HFFc6 (cell line): ENCODE data around the gene CUL7. TPM values are rescaled to one million over a fixed set of nuclear protein-coding genes. Genes with fewer than 3 reads are reported as not detected.
A peak's percentile ranks its signal among the peaks of the same experiment; 100 is the strongest.
"Not testable (repeated sequence)": the region's sequence is repeated elsewhere in the genome, so short reads cannot be mapped to it uniquely, and the experiment has no call there.

Source experiments
- DNase-seq: peaks from one replicate; pipeline ENCODE4 v3.0.0-alpha.2; 2018
- H3K27ac Mint-ChIP-seq: 2 replicates; pipeline ENCODE4 v1.8.0; 2020; ENCODE audit warnings: mild to moderate bottlenecking, mixed read lengths
- H3K27me3 Mint-ChIP-seq: 2 replicates; pipeline ENCODE4 v1.8.0; 2021; ENCODE audit warnings: mild to moderate bottlenecking, moderate library complexity, mixed read lengths; ENCODE audit not compliant: insufficient read depth
- H3K36me3 Mint-ChIP-seq: 2 replicates; pipeline ENCODE4 v1.8.0; 2021; ENCODE audit warnings: low read depth, mixed read lengths
- H3K4me1 Mint-ChIP-seq: 2 replicates; pipeline ENCODE4 v1.8.0; 2020; ENCODE audit warnings: low read depth, mixed read lengths
- H3K4me3 Mint-ChIP-seq: 2 replicates; pipeline ENCODE4 v1.8.0; 2020; ENCODE audit warnings: mild to moderate bottlenecking, moderate library complexity, mixed read lengths
- H3K9me3 Mint-ChIP-seq: 2 replicates; pipeline ENCODE4 v1.8.0; 2020; ENCODE audit warnings: mild to moderate bottlenecking, mixed read lengths
- CTCF ChIP-seq: fragments of 200-600 bp; sonication (generic); IDR thresholded peaks from 2 replicates; pipeline ENCODE4 v1.5.0; 2021; ENCODE audit warnings: antibody characterized with exemption, mild to moderate bottlenecking
- total RNA-seq, 6 experiments: library from RNA; stranded (reverse); fragmentation: NEBNext Ultra II Directional; extraction: Animal tissue kit (Norgen Biotek cat#: 25700); gene quantifications; 2 replicates in 1 of 6; 3 replicates in 5 of 6; pipeline ENCODE4 v1.2.3, GENCODE V29; 2021

The CUL7 gene
- total RNA-seq, 6 experiments from 2014 or later: 33.7 to 50.3 (median 37.0) TPM

DNA sequence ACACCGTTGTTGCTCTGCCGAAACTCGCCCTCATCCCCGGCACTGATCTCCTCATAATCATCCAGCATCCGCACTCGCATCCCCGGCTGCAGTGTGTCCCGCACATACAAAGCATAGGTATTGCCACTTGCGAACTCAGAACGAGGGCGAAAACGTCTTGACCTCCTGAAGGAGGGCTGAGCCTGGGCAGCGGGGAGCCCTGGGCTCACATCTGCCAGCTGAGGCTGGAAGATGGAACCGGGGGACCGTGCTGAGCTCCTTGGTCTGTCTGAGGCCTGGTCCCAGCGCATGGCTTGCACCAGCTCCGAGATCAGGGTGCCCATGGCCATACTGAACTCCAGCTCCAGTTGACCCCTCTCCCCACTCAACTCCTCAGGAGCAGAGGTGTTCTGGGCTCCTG lies 2.7 kb downstream of the CUL7 start:
- H3K4me1 Mint-ChIP-seq: peaks cover 44% of the 10 kb centered on the region
- H3K36me3 Mint-ChIP-seq: peaks cover 54% of the 10 kb centered on the region
- H3K4me3 Mint-ChIP-seq: peak overlapping the region; percentile 16; the same call in 1 of the 2 replicates
- H3K27ac Mint-ChIP-seq: peak overlapping the region; percentile 12; the same call in 1 of the 2 replicates
- H3K27me3 Mint-ChIP-seq: peaks cover 3% of the 10 kb centered on the region
- no peak for TF ChIP-seq CTCF
- DNase-seq: no peak
- no peaks in the 10 kb centered on the region for H3K9me3 Mint-ChIP-seq

DNA sequence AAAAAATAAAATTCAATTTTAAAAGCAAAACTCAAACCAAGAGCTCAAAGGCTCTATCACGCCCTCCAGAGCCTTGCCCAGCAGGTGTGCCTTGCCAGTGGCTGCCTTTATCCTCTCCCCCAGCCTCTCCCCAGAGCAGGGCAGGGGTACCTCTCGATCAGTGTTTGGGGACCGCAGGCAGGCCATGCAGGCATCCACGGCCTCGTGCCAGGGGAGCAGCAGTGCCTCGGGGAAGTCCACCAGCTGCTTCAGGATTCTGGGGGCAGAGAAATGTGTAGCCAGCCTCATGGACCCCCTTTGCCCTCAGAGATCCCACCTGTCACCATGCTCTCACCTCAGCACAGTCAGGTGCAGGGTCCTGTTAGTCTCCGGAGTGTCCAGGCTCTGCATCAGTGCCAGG lies 5.7 kb downstream of the CUL7 start:
- Mint-ChIP-seq H3K27me3 (peaks cover 3% of the 10 kb centered on the region), H3K27ac (no peak overlapping the region), H3K4me1 (peaks cover 32% of the 10 kb centered on the region), H3K9me3 (no peaks in the 10 kb centered on the region), H3K36me3 (peaks cover 49% of the 10 kb centered on the region), H3K4me3 (no peak overlapping the region)
- TF ChIP-seq CTCF: no peak
- no peak for DNase-seq

DNA sequence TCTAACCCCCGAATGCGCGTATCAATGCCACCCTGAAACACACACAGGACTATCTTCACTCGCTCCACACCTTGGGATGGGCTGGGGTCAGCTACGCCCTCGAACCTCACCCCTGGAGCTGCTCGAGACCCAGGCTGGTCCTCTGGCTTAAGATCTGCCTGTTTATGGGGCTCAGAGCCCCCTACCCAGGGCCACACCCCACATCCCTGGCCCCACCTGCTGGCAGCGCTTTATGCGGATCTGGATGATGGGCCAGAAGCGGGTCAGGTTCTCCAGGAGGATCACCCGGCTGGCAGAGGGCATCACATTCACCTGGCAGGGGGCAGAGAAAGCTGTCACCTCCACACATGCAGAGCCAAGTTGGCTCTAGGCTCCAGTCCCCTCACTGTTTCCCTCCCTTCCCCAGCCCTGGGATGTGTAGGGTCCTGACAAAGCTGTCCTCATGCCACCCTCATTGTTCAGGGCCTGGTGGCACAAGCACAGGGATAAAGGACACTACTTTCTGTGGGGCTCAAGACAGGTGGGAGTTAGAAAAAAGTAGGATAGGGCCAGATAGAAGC lies 8.2 kb downstream of the CUL7 start:
- H3K27me3 Mint-ChIP-seq: no peaks in the 10 kb centered on the region; the same call in none of the 2 replicates
- no peak overlapping the region for H3K27ac Mint-ChIP-seq
- H3K9me3 Mint-ChIP-seq: no peaks in the 10 kb centered on the region
- no peak overlapping the region for H3K4me3 Mint-ChIP-seq
- no peak for DNase-seq
- H3K4me1 Mint-ChIP-seq: peaks cover 8% of the 10 kb centered on the region
- no peak for TF ChIP-seq CTCF
- H3K36me3 Mint-ChIP-seq: peaks cover 34% of the 10 kb centered on the region

GRCh38 chr6:43043310-43043709 lies 10.3 kb downstream of the CUL7 start:
- TF ChIP-seq CTCF: no peak
- Mint-ChIP-seq H3K4me1 (no peaks in the 10 kb centered on the region), H3K9me3 (no peaks in the 10 kb centered on the region), H3K27ac (no peak overlapping the region), H3K4me3 (no peak overlapping the region), H3K36me3 (peaks cover 26% of the 10 kb centered on the region; the same call in 1 of the 2 replicates), H3K27me3 (no peaks in the 10 kb centered on the region; the same call in none of the 2 replicates)
- DNase-seq: no peak

GRCh38 chr6:43041475-43041874 lies 12.2 kb downstream of the CUL7 start:
- not testable (repeated sequence) for DNase-seq, H3K9me3 Mint-ChIP-seq, H3K4me3 Mint-ChIP-seq, H3K27ac Mint-ChIP-seq, H3K27me3 Mint-ChIP-seq, H3K4me1 Mint-ChIP-seq
- peaks cover 41% of the 10 kb centered on the region; the same call in 1 of the 2 replicates for H3K36me3 Mint-ChIP-seq

- DNase-seq: no peak
- H3K36me3 Mint-ChIP-seq: peaks cover 35% of the 10 kb centered on the region; the same call in 1 of the 2 replicates
- no peaks in the 10 kb centered on the region for H3K4me1 Mint-ChIP-seq
- peaks cover 4% of the 10 kb centered on the region for H3K27me3 Mint-ChIP-seq
- no peak overlapping the region for H3K27ac Mint-ChIP-seq
- no peak for TF ChIP-seq CTCF
- no peak overlapping the region for H3K4me3 Mint-ChIP-seq
- H3K9me3 Mint-ChIP-seq: no peaks in the 10 kb centered on the region
Measured at GRCh38 chr6:43040542-43041257, 13.0 kb downstream of the CUL7 start.
